GM21515 (cell line): Measurements from ENCODE around the gene CHL1.

Experiments
- ATAC-seq: cut with Tn5 transposase; IDR thresholded peaks from one replicate; pipeline ENCODE4 v1.9.1; 2021; ENCODE audit not compliant: unreplicated experiment

Gene CHL1

GRCh38 chr3:279325-279724, 82.8 kb downstream of the CHL1 start:
- ATAC-seq: no peak

- no peak for ATAC-seq
Measured at GRCh38 chr3:280681-281080, 84.1 kb downstream of the CHL1 start.

GRCh38 chr3:284322-284721, 87.8 kb downstream of the CHL1 start:
- no peak for ATAC-seq

DNA sequence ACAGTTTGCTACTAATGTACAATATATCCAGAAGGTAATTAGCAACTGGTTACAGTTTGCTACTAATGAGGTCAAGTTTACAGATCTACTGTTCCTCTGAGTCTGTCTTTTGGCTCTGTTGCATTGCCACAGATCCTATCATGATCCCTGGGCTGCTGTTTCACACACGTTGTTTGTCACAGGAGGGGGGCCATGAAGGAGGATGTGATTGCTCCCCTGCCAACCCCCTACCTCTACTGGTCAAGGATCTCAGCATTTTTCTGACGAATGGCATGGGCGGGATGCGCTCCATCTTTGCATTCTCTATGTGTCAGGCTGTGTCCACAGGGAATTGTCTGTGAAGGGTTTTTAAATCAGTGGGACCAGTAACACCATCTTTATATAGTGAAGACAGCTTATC, 91.9 kb downstream of the CHL1 start:
- ATAC-seq: no peak

DNA sequence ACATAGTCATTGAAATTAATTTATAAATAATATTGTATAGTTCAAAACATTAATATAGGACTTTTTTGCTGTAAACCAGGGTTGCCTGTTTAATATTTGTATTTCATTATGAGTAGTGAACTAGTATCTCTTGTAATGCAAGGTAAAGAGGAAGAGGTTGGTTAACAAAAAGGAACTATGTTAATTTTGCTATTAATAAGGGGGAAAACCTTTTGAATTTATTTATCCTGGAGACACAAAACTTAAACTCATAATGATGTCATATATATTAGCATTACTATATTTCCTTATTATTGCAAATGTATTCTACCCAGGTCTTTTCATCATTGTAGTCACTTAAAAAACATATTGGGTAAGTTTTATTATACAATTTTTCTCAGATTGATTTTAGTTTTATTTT, 94.5 kb downstream of the CHL1 start:
- ATAC-seq: no peak

- ATAC-seq: no peak
Measured at GRCh38 chr3:291646-292436, 95.3 kb downstream of the CHL1 start.

DNA sequence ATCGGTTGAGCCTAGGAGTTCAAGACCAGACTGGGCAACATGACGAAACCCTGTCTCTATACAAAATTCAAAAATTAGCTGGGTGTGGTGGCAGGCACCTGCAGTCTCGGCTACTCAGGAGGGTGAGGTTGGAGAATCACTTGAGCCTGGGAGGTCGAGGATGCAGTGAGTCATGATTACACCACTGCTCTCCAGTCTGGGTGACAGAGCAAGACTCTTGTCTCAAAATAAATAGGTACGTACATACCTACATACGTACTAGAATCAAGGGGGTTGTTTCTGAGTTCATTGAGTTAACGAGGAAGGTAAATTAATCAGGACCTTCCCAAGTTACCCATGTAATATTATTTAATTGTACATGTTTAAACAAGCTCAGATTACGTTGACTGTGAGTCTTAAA, 97.5 kb downstream of the CHL1 start:
- ATAC-seq: no peak

- no peak for ATAC-seq
Measured at GRCh38 chr3:294581-294980, 98.0 kb downstream of the CHL1 start.

DNA sequence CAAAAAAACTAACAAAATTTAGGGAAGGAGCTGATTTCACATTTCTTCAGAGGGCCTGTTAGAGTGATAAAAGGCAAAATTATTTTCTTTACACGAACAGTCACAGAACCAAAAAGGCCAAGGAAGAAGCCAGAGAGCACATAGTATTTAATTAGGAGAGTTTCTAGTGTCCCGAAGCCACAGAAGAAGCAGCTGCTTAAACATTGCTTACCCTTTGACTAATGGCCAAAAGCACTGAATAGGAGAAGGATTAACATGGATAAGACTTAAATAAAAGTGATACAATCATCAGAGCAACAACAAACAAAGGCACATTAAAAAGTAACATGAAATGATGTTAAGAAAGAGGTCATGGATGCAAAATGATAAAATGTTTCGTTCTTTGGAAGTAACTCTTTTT, 98.6 kb downstream of the CHL1 start:
- ATAC-seq: no peak

DNA sequence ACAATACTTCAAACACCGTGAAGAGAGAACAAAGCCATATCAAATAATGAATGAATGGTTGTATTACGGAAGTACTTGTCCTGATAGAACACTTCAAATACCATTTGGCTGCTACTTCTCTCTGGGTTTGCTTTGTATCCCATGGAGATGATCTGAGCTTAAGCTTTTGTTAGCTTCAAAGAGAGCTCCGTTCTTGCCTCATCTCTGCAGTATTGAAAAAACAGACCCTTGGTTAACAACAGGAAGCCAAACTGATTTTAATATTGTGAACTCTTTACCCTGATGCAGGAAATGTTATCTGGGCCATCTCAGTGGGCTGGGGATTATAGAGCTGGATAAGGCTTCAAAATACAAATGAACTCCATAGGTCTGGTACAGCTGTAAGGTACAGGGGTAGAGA, 101.0 kb downstream of the CHL1 start:
- no peak for ATAC-seq

DNA sequence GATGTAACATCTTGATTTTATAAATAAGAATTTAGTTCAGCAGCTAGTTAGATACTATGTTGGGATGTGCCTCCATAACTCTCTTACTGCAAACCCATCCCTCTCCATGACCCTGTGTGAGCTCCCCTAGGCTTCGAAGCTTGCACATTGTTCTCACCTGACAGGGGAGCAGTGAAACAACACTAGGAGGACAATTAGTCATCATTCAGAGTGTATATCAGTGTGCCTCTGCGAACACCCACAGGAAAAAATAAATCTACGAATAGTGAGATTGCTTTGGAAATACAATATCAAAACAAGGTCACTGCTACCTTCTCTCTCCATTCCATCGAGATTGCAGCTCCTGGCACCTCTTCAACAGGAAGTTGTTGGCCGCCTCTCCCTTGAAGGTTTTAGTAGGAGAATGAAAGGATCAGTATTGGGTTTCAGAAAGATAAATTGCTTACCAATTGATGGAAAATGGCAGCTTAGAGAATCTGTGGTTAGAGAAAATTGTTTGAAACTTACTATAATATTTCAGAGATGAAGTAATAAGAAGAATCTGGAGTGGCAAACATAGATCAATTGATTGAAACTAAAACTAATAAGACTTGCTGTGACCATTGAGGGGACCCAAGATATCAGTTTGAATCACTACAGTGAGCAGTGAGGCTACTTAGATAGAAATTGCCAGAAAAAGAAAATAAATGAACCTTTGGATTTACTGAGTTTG, 103.2 kb downstream of the CHL1 start:
- no peak for ATAC-seq

DNA sequence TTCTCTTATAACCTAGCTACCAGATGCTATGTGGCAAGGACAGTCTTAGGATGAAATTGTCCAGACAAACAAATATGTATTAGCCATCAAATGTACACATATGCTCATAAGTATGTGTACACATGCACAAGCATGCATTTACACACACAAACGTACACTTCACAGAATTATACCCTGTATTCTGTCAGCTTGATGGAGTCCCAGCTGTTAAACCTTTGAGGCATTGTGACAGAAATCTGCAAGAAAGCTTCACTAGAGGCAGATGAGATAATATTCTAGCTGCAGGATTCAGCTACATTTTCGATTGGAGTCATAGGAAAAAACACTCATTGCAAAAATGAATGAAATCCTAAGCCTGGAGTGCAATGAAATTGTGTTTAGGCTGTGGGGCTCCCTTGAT, 110.6 kb downstream of the CHL1 start:
- no peak for ATAC-seq

DNA sequence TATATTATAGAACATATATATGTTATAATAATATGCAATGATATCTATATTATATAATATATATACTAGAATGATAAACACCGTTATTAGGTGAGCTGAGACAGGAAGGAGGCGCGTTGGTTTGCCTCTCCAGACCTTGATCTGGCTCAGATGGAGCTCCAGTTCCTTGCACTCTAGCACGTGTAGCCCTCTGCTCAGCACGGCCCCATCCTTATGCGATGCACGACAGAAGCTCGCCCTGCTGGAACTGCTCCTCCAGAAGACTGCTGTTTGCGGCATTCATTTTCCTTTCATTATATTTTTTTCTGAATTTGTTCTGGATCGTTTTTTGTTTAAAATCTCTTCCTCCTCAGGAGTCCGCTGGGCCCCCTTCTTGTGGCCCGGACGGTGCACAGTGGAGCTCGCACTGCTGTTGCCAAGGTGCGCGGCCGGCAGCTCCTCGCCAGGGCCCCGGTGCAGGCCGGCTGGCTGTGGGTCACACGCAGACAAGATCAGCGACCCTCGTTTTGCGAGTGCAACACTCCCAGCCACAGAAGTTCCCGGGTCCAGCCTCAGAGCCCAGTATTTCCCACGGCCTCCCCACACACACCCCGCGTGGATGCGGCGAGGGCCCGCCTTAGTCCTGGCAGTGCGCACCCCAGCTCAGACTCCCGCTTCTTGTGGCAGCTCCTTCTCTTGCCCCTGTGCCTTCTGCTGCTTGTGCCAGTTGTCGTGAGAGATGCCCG, 112.2 kb downstream of the CHL1 start:
- ATAC-seq: no peak

GRCh38 chr3:312160-312733, 115.7 kb downstream of the CHL1 start:
- no peak for ATAC-seq

GRCh38 chr3:312911-313310, 116.3 kb downstream of the CHL1 start:
- ATAC-seq: no peak

DNA sequence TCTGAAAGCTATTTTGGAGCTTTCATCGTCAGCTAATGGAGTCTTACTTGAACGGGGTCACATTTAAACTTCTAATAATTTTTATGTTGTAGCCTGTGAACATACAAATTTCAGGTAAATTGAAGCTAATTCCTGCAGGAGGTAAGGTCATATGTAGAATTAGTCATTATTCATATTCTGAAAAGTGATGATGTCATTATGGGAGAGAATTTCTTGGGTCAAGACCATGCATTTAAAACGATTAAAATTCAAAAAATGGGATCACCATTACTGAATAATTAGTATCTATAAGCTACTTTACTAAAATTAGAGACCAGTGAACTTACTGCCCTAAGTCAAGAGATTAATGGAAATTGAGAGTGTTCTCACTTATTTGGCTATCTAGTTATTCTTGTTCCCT, 120.4 kb downstream of the CHL1 start:
- no peak for ATAC-seq

DNA sequence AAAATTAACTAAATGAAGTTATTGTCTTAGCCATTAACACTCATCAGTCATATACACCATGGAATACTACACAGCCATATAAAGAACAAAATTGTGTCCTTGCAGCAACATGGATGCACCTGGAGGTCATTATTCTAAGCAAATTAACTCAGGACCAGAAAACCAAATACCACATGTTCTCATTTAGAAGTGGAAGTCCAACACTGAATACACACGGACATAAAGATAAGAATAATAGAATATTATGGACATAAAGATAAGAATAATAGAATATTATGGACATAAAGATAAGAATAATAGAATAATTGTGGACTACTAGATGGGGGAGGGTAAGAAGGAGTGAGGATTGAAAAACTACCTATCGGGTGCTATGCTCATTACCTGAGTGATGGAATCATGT, 122.3 kb downstream of the CHL1 start:
- ATAC-seq: no peak

GRCh38 chr3:324423-324822, 127.9 kb downstream of the CHL1 start:
- ATAC-seq: no peak

- ATAC-seq: no peak
Measured at GRCh38 chr3:325495-325894, 128.9 kb downstream of the CHL1 start.

- ATAC-seq: no peak
Measured at GRCh38 chr3:330494-331115, 134.0 kb downstream of the CHL1 start.

DNA sequence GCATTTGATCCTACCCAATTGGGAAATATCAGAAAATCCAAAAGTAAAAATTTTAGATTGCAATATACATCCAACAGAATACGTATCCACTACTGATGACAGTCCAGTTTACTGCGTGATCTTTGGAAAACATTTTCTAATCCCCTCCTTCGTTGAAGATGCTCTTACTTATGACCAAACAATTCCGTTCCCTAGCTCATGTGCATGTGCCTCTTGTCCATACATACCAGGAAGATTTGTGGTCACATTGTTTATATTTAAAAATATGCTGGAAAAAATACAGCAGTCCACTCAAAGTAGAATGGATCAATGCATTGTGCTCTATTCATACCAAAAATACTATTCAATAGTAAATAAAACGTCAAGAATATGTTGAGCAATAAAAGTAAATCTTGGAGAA, 135.3 kb downstream of the CHL1 start:
- ATAC-seq: no peak
